ENCODE measurements around the gene TFDP2. TPM values are rescaled to one million over a fixed set of nuclear protein-coding genes. Genes with fewer than 3 reads are reported as not detected.
"Not testable (repeated sequence)": the region's sequence is repeated elsewhere in the genome, so short reads cannot be mapped to it uniquely, and the experiment has no call there.

Gene TFDP2
- total RNA-seq, 6 donors from 2014 or later, result 25.1 to 48.5 (median 30.8) TPM

GRCh38 chr3:142148044-142148791 lies 1.1 kb downstream of the TFDP2 start:
- TF ChIP-seq CTCF (IDR thresholded peaks at IDR 0.05) (no peak), POLR2A (IDR thresholded peaks at IDR 0.05) (no peak), POLR2AphosphoS5 (IDR thresholded peaks at IDR 0.05) (no peak), EP300 (IDR thresholded peaks at IDR 0.05) (no peak)
- Histone ChIP-seq H3K27ac (peak overlapping the region; percentile 83 to 88 (median 88)), H3K4me3 (peak overlapping the region; percentile 81 to 91 (median 84)), H3K9me3 (no peaks in the 10 kb centered on the region), H3K4me1 (peaks cover 9 to 19% (median 13%) of the 10 kb centered on the region in 4 donors), H3K27me3 (no peaks in the 10 kb centered on the region), H3K36me3 (no peaks in the 10 kb centered on the region)
- DNase-seq (no peak), ATAC-seq (ENCODE audit: low FRiP score in 2 of 2) (no peak)
- 17 to 25% methylated on average over 11 of the region's 11 CpGs for WGBS, 2 donors

- whole genome bisulfite sequencing, 2 donors, result 95 to 96% methylated on average over 5 of the region's 5 CpGs
- not testable (repeated sequence) for H3K9me3 ChIP-seq; H3K36me3 ChIP-seq; H3K27me3 ChIP-seq; H3K27ac ChIP-seq; ATAC-seq (ENCODE audit: low FRiP score in 2 of 2); DNase-seq; H3K4me3 ChIP-seq
- H3K4me1 ChIP-seq, result peaks cover 9 to 15% (median 13%) of the 10 kb centered on the region in 4 donors
Observed at GRCh38 chr3:142144587-142144986, 4.8 kb downstream of the TFDP2 start.

GRCh38 chr3:142140608-142141285 lies 8.6 kb downstream of the TFDP2 start:
- peak in 1 of 2 donors; percentile 50 for DNase-seq
- 94 to 99% methylated on average over 6 to 15 of the region's 15 CpGs for WGBS, 2 donors
- not testable (repeated sequence) for H3K9me3 ChIP-seq; H3K4me1 ChIP-seq; ATAC-seq (ENCODE audit: low FRiP score in 2 of 2); H3K4me3 ChIP-seq; H3K27me3 ChIP-seq; H3K36me3 ChIP-seq; H3K27ac ChIP-seq

- not testable (repeated sequence) for H3K27me3 ChIP-seq; H3K4me1 ChIP-seq; DNase-seq; H3K36me3 ChIP-seq; ATAC-seq (ENCODE audit: low FRiP score in 2 of 2); H3K9me3 ChIP-seq; H3K27ac ChIP-seq; H3K4me3 ChIP-seq
- 57 to 80% methylated on average over 2 of the region's 2 CpGs for WGBS, 2 donors
Observed at GRCh38 chr3:142137089-142137488, 12.3 kb downstream of the TFDP2 start.

GRCh38 chr3:142134799-142135325 lies 14.5 kb downstream of the TFDP2 start:
- DNase-seq, result no peak
- ATAC-seq (ENCODE audit: low FRiP score in 2 of 2), result no peak
- H3K27me3 ChIP-seq, result no peaks in the 10 kb centered on the region
- WGBS, 2 donors, result 53 to 68% methylated on average over 3 of the region's 3 CpGs
- no peak overlapping the region for H3K27ac ChIP-seq
- TF ChIP-seq EP300 (IDR thresholded peaks at IDR 0.05) (no peak), CTCF (IDR thresholded peaks at IDR 0.05) (no peak), POLR2A (IDR thresholded peaks at IDR 0.05) (no peak), POLR2AphosphoS5 (IDR thresholded peaks at IDR 0.05) (no peak)
- no peak overlapping the region for H3K4me3 ChIP-seq
- H3K4me1 ChIP-seq, result no peaks in the 10 kb centered on the region
- H3K9me3 ChIP-seq, result no peaks in the 10 kb centered on the region
- H3K36me3 ChIP-seq, result no peaks in the 10 kb centered on the region

- no peaks in the 10 kb centered on the region for H3K36me3 ChIP-seq
- no peak for TF ChIP-seq EP300 (IDR thresholded peaks at IDR 0.05)
- no peaks in the 10 kb centered on the region for H3K27me3 ChIP-seq
- DNase-seq, result no peak
- H3K4me1 ChIP-seq, result no peaks in the 10 kb centered on the region
- WGBS, 2 donors, result 97% methylated on average over 2 of the region's 2 CpGs
- no peak for ATAC-seq (ENCODE audit: low FRiP score in 2 of 2)
- H3K9me3 ChIP-seq, result no peaks in the 10 kb centered on the region
- H3K27ac ChIP-seq, result no peak overlapping the region
- H3K4me3 ChIP-seq, result no peak overlapping the region
Observed at GRCh38 chr3:142129516-142130171, 19.7 kb downstream of the TFDP2 start.
